G401 (cell line): ENCODE results near the gene LRRC27. TPM values are rescaled to one million over a fixed set of nuclear protein-coding genes. Genes with fewer than 3 reads are reported as not detected.

Source experiments
- DNase-seq: peaks from one replicate; pipeline ENCODE4 v3.0.0-alpha.2; 2015; ENCODE audit warnings: low spot score
- in situ Hi-C: cut with HindIII; loops from 2 replicates; pipeline ENCODE4 v1.10.0; 2016; ENCODE audit warnings: low sequenced_read_pairs, mixed read lengths
- total RNA-seq: library from RNA; depleted of rRNA; stranded (reverse); fragments of >200 nt; shearing (Covaris generic); gene quantifications from 2 replicates; pipeline ENCODE4 v1.2.3, GENCODE V29; 2014; rRNA removed

The LRRC27 gene
- total RNA-seq, 1 experiment from 2014 or later, result 3.7 TPM

DNA sequence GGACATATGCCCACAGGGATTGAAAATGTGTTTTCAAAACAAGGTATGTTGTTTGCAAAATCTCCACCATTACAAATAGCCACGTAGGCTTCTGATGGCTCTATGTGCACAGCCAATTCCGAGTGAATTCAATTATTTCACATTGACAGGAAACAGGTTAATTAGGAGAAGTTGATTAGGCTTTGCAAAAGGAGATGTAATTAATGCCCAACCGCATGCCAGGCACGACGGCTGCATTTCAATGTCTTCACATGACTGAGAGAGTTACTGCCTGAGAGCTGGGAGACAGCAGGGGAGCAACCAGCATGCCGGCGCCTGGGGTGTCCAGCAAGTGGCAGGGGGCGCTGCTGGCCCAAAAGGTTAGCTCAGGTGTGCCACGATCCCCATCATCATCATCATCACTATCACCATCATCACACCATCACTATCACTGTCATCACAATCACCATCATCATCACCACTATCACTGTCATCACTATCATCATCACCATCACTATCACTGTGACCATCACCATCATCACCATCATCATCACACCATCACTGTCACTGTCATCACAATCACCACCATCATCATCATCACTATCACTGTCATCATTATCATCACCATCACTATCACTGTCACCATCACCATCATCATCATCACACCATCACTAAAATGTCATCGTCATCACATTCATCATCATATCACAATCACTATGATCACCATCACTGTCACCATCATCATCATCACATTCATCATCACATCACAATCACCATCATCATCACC, 95.2 kb downstream of the LRRC27 start:
- in situ Hi-C loops, result no loop called here
- DNase-seq, result no peak

DNA sequence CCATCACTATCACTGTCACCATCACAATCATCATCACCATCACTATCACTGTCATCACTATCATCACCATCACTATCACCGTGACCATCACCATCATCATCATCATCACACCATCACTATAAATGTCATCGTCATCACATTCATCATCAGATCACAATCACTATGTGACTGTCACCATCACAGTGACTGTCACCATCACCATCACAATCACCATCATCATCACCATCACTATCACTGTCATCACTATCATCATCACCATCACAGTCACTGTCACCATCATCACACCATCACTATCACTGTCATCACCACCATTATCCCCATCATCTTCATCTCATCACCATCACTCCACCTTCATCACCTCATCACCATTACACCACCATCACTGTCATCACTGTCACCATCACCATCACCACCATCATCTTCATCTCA, 96.0 kb downstream of the LRRC27 start:
- in situ Hi-C loops, result no loop called here
- no peak for DNase-seq

DNA sequence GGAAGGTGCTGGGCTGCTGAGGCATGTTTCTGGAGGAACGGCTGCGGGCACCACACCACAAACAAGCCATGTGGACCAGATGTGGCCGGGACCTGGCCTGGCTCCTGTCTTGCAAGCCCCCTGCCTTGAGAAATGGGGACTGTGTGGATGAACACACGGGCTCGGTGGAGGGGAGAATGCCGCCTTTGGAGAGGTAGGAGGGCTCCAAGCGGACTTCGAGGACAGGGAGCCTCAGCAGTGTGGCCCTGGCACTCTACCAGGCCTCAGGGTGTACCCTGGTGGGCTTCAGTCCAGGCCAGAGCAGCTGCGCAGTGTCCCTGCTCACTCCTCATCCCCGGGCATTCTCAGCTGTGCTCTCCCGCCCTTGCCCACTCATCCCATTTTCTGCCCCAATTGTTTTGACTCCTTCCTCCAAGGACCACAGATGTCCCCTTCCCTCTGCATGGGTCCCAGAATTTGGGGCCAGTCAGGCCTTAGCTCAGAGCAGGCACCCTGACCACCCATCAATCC, 96.5 kb downstream of the LRRC27 start:
- in situ Hi-C loops, result no loop called here

More for the DNA sequence above, 96.5 kb downstream of the LRRC27 start:
- DNase-seq, result no peak

Other genes with a start within 250 kb of the LRRC27 start
- gene DPYSL4, start 145.2 kb upstream of the LRRC27 start, total RNA-seq, result 4.9 and 6.0 TPM in 2 replicates
- 27.8 and 28.3 TPM in 2 replicates for gene STK32C, start 24.2 kb upstream of the LRRC27 start, total RNA-seq
- 24.5 and 27.6 TPM in 2 replicates for gene PWWP2B, start 65.0 kb downstream of the LRRC27 start, total RNA-seq
- 22.8 and 44.3 TPM in 2 replicates for gene INPP5A, start 205.6 kb downstream of the LRRC27 start, total RNA-seq